ENCODE data around the gene ADAMTS15. TPM values are rescaled to one million over a fixed set of nuclear protein-coding genes. Genes with fewer than 3 reads are reported as not detected.
A peak's percentile ranks its signal among the peaks of the same experiment; 100 is the strongest.

Gene ADAMTS15
- total RNA-seq, 1 donor from 2014 or later: 2.0 TPM

- no peak for ATAC-seq
Measured at GRCh38 chr11:130462101-130462885, 13.8 kb downstream of the ADAMTS15 start.

GRCh38 chr11:130462931-130463330, 14.5 kb downstream of the ADAMTS15 start:
- ATAC-seq: no peak

- no peak for ATAC-seq
Measured at GRCh38 chr11:130464291-130464812, 15.9 kb downstream of the ADAMTS15 start.

- no peak for ATAC-seq
Measured at GRCh38 chr11:130465263-130465662, 16.8 kb downstream of the ADAMTS15 start.

GRCh38 chr11:130467116-130467900, 18.9 kb downstream of the ADAMTS15 start:
- no peak for ATAC-seq

- no peak for ATAC-seq
Measured at GRCh38 chr11:130469181-130469580, 20.7 kb downstream of the ADAMTS15 start.

GRCh38 chr11:130470832-130471706, 22.6 kb downstream of the ADAMTS15 start:
- no peak for ATAC-seq

GRCh38 chr11:130471731-130472433, 23.4 kb downstream of the ADAMTS15 start:
- ATAC-seq: no peak

- ATAC-seq: no peak
Measured at GRCh38 chr11:130472434-130472961, 24.1 kb downstream of the ADAMTS15 start.

GRCh38 chr11:130473056-130473794, 24.8 kb downstream of the ADAMTS15 start:
- peak; percentile 9 for ATAC-seq

- no peak for ATAC-seq
Measured at GRCh38 chr11:130473795-130474377, 25.4 kb downstream of the ADAMTS15 start.

- no peak for ATAC-seq
Measured at GRCh38 chr11:130474637-130475400, 26.4 kb downstream of the ADAMTS15 start.

- ATAC-seq: no peak
Measured at GRCh38 chr11:130475426-130476053, 27.1 kb downstream of the ADAMTS15 start.

- ATAC-seq: no peak
Measured at GRCh38 chr11:130476200-130476921, 27.9 kb downstream of the ADAMTS15 start.

- no peak for ATAC-seq
Measured at GRCh38 chr11:130476922-130477491, 28.6 kb downstream of the ADAMTS15 start.

- ATAC-seq: no peak
Measured at GRCh38 chr11:130477586-130478203, 29.2 kb downstream of the ADAMTS15 start.

GRCh38 chr11:130478204-130478701, 29.8 kb downstream of the ADAMTS15 start:
- ATAC-seq: peak; percentile 24

All from esophagus mucosa (tissue), 1 donor.